Tibial nerve (tissue), 4 donors: ENCODE data around the gene ZKSCAN2.

Experiments used
- CTCF ChIP-seq, 5 experiments: fragments of 200-600 bp in 3 of 5; fragments of 450-650 bp in 2 of 5; sonication (generic) in 3 of 5; IDR thresholded peaks; one replicate each; pipeline ENCODE4 v1.5.1; 2016 to 2019; ENCODE audit warnings: antibody characterized with exemption in 5 of 5, mild to moderate bottlenecking in 3 of 5, moderate library complexity in 2 of 5
- EP300 ChIP-seq, 2 donors: sonication (generic); formaldehyde crosslinking; IDR thresholded peaks; one replicate each; pipeline ENCODE4 v1.6.1; 2017; ENCODE audit warnings: antibody characterized with exemption in 2 of 2, mild to moderate bottlenecking in 1 of 2
- POLR2A ChIP-seq, 2 donors: fragments of 450-650 bp; IDR thresholded peaks; one replicate each; pipeline ENCODE4 v1.6.1; 2017; ENCODE audit warnings: antibody characterized with exemption in 2 of 2, mild to moderate bottlenecking in 2 of 2, moderate library complexity in 2 of 2

GRCh38 chr16:25264597-25264996 lies 7.0 kb upstream of the ZKSCAN2 start:
- TF ChIP-seq CTCF (IDR thresholded peaks at IDR 0.05) (no peak), POLR2A (IDR thresholded peaks at IDR 0.05) (no peak), EP300 (IDR thresholded peaks at IDR 0.05) (no peak)
